Thoracic aorta (tissue), 2 donors: ENCODE results near the gene NCKAP5. TPM values are rescaled to one million over a fixed set of nuclear protein-coding genes. Genes with fewer than 3 reads are reported as not detected.
"Not testable (repeated sequence)": the region's sequence is repeated elsewhere in the genome, so short reads cannot be mapped to it uniquely, and the experiment has no call there.

Experiments used
- ATAC-seq: fragments of 150-250 bp; one replicate; pipeline ENCODE4 v1.8.0; 2017; ENCODE audit warnings: low read depth; ENCODE audit not compliant: insufficient number of reproducible peaks, low FRiP score
- DNase-seq: peaks from one replicate; pipeline ENCODE4 v3.0.0-alpha.2; 2020; ENCODE audit warnings: low spot score
- H3K27ac ChIP-seq, 2 donors: fragments of 200-600 bp; sonication (generic); 1 replicate in 1 of 2; 2 replicates in 1 of 2; pipeline ENCODE4 v1.5.1; 2016; ENCODE audit warnings: mild to moderate bottlenecking in 2 of 2, moderate library complexity in 2 of 2
- H3K27me3 ChIP-seq: fragments of 200-600 bp; sonication (generic); replicated peaks from 2 replicates; pipeline ENCODE4 v1.6.0; 2016; ENCODE audit warnings: mild to moderate bottlenecking; ENCODE audit not compliant: insufficient read depth
- H3K36me3 ChIP-seq: fragments of 200-600 bp; sonication (generic); one replicate; pipeline ENCODE4 v1.5.1; 2016
- H3K4me1 ChIP-seq, 2 donors: fragments of 200-600 bp; sonication (generic); 1 replicate in 1 of 2; 2 replicates in 1 of 2; pipeline versions ENCODE4 v1.5.1 to v1.6.0; 2016; ENCODE audit warnings: low read depth in 2 of 2, mild to moderate bottlenecking in 1 of 2; ENCODE audit not compliant: control insufficient read depth in 1 of 2
- H3K4me3 ChIP-seq: fragments of 200-600 bp; sonication (generic); 2 replicates; pipeline ENCODE4 v1.5.1; 2016; ENCODE audit warnings: mild to moderate bottlenecking
- H3K9me3 ChIP-seq: fragments of 200-600 bp; sonication (generic); 2 replicates; pipeline ENCODE4 v1.5.1; 2016
- CTCF ChIP-seq: fragments of 200-600 bp; sonication (generic); IDR thresholded peaks from one replicate; pipeline ENCODE4 v1.5.1; 2019; ENCODE audit warnings: antibody characterized with exemption
- total RNA-seq, 2 donors: library from RNA; depleted of rRNA; stranded (reverse); fragments of >200 nt; gene quantifications; one replicate each; pipeline versions ENCODE4 v1.1.0 to v1.2.3, GENCODE V29; 2016

The NCKAP5 gene
- total RNA-seq, 2 donors from 2014 or later: 1.2 to 1.9 TPM

GRCh38 chr2:133213651-133214050, 354.6 kb downstream of the NCKAP5 start:
- H3K4me1 ChIP-seq: no peaks in the 10 kb centered on the region
- no peaks in the 10 kb centered on the region for H3K36me3 ChIP-seq
- H3K27me3 ChIP-seq: no peaks in the 10 kb centered on the region
- H3K4me3 ChIP-seq: no peak overlapping the region
- H3K27ac ChIP-seq: no peak overlapping the region
- no peak for DNase-seq
- no peak for ATAC-seq
- TF ChIP-seq CTCF: no peak
- no peaks in the 10 kb centered on the region for H3K9me3 ChIP-seq

- no peak overlapping the region for H3K4me3 ChIP-seq
- H3K27me3 ChIP-seq: no peaks in the 10 kb centered on the region
- no peaks in the 10 kb centered on the region for H3K4me1 ChIP-seq
- DNase-seq (no peak), ATAC-seq (no peak)
- TF ChIP-seq CTCF: no peak
- no peaks in the 10 kb centered on the region for H3K9me3 ChIP-seq
- H3K36me3 ChIP-seq: no peaks in the 10 kb centered on the region
- no peak overlapping the region for H3K27ac ChIP-seq
Measured at GRCh38 chr2:133209325-133209724, 358.9 kb downstream of the NCKAP5 start.

- H3K36me3 ChIP-seq, DNase-seq, H3K9me3 ChIP-seq, H3K4me1 ChIP-seq, ATAC-seq, H3K4me3 ChIP-seq, H3K27ac ChIP-seq, H3K27me3 ChIP-seq: not testable (repeated sequence)
Measured at GRCh38 chr2:133206666-133207065, 361.6 kb downstream of the NCKAP5 start.

- no peak for TF ChIP-seq CTCF
- Histone ChIP-seq H3K4me1 (no peaks in the 10 kb centered on the region), H3K36me3 (no peaks in the 10 kb centered on the region), H3K27ac (no peak overlapping the region), H3K27me3 (no peaks in the 10 kb centered on the region), H3K9me3 (no peaks in the 10 kb centered on the region), H3K4me3 (no peak overlapping the region)
- DNase-seq (no peak), ATAC-seq (no peak)
Measured at GRCh38 chr2:133204421-133204820, 363.8 kb downstream of the NCKAP5 start.

- Histone ChIP-seq H3K36me3 (no peaks in the 10 kb centered on the region), H3K4me3 (no peak overlapping the region), H3K4me1 (no peaks in the 10 kb centered on the region), H3K9me3 (no peaks in the 10 kb centered on the region), H3K27me3 (no peaks in the 10 kb centered on the region), H3K27ac (no peak overlapping the region)
- no peak for ATAC-seq
- no peak for DNase-seq
- TF ChIP-seq CTCF: no peak
Measured at GRCh38 chr2:133200684-133201421, 367.4 kb downstream of the NCKAP5 start.

- no peaks in the 10 kb centered on the region for H3K9me3 ChIP-seq
- no peaks in the 10 kb centered on the region for H3K36me3 ChIP-seq
- H3K27ac ChIP-seq: no peak overlapping the region
- ATAC-seq (no peak), DNase-seq (no peak)
- H3K4me1 ChIP-seq: no peaks in the 10 kb centered on the region
- no peak overlapping the region for H3K4me3 ChIP-seq
- H3K27me3 ChIP-seq: no peaks in the 10 kb centered on the region
- no peak for TF ChIP-seq CTCF
Measured at GRCh38 chr2:133198678-133199077, 369.6 kb downstream of the NCKAP5 start.
